GM18858 (cell line): ENCODE measurements around the gene KRTAP3-2.
"Not testable (repeated sequence)": the region's sequence is repeated elsewhere in the genome, so short reads cannot be mapped to it uniquely, and the experiment has no call there.

Experiments used
- ATAC-seq: cut with Tn5 transposase; IDR thresholded peaks from one replicate; pipeline ENCODE4 v1.9.1; 2021; ENCODE audit not compliant: unreplicated experiment

KRTAP3-2 gene

DNA sequence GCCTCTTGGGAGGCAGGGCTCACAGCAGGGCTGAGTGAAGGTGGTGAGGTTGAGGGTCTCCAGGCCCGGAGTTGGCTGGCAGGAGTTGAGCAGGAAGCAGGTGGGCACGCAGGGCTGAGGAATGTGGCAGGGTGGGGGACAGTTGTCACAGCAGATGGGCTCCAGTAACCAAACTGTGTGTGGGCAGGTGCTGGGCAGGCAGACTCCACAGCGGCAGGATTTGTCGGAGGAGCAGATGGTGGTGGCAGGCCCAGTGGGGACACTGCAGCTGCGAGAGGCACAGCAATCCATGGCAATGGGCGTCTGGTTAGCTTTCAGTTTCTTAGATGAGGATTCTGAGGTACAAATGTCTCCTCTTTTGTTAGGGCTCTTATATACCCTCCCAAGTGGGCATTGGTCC lies at the start of gene KRTAP3-2:
KRTAP3-2 (minus strand) TSS at position 344 of the 400 bp plus-strand sequence; CDS start at position 291, 53 bp downstream.
- not testable (repeated sequence) for ATAC-seq

GRCh38 chr17:41049110-41049509 lies 49.4 kb upstream of the KRTAP3-2 start:
- no peak for ATAC-seq

GRCh38 chr17:41048441-41048840 lies 48.7 kb upstream of the KRTAP3-2 start:
- ATAC-seq: no peak

DNA sequence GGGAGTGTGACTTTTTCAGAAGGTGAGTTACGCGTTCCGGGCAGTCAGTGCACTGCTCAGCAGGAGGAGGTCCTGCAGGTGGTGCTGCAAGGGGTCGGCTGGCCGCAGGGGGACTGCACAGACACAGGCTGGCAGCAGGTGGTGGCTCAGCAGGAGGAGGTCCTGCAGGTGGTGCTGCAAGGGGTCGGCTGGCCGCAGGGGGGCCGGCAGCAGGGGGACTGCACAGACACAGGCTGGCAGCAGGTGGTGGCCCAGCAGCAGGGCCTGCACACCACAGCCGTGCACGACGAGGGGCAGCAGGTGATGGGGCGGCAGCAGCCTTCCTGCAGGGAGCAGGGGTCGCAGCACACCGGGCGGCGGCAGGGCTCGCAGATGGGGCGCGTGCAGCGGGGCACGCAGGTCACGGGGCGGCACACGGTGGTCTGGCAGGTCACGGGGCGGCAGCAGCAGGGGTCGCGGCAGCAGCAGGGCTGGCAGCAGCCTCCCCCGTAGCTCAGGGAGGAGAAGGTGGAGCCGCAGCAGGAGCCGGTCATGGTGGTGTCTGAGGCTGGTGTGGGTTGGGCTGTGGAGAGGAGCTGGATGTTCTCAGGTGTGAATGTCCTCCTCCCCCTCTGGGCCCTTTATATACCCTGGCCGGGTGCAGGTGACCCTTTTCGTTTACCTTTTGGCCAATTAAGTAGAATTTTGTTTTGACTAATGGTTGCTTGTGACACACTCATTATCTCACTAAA lies 47.2 kb upstream of the KRTAP3-2 start, which contains the start of gene KRTAP2-1:
KRTAP2-1 (minus strand) TSS at position 582 of the 731 bp plus-strand sequence; CDS start at position 533, 49 bp downstream.
- ATAC-seq: not testable (repeated sequence)

GRCh38 chr17:41042953-41043352 lies 43.2 kb upstream of the KRTAP3-2 start:
- no peak for ATAC-seq

- ATAC-seq: not testable (repeated sequence)
These were observed 41.3 kb upstream of the KRTAP3-2 start, which contains the start of gene KRTAP1-1 for GRCh38 chr17:41040783-41041571. KRTAP1-1 (minus strand) TSS chr17:41041450; CDS start chr17:41041397, 53 bp downstream.

GRCh38 chr17:41037853-41038350 lies 38.2 kb upstream of the KRTAP3-2 start:
- ATAC-seq: no peak

DNA sequence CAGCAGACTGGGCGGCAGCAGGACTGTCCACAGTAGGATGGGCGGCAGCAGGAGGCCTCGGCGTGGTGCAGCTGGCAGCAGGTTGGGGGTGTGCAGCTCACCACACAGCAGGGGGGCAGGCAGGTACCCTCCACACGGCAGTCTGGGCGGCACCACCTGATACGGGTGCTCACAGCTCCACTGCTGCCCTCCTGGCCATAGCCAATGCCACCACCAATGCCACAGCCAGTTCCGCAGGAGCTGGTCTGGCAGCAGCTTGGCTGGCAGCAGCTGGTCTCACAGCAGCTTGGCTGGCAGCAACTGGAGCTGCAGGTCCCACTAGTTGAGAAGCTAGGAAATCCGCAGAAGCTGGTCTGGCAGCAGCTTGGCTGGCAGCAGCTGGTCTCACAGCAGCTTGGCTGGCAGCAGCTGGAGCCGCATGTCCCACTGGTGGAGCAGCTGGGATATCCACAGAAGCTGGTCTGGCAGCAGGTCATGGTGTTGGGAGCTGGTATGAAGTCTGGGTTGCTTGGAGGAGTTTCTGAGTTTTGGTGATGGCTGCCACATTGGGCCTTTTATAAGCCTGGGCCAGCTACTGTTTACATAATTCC lies 34.7 kb upstream of the KRTAP3-2 start, which contains the start of gene KRTAP1-3:
KRTAP1-3 (minus strand) TSS at position 529 of the 590 bp plus-strand sequence; CDS start at position 476, 53 bp downstream.
- not testable (repeated sequence) for ATAC-seq

- ATAC-seq: no peak
These were observed 30.0 kb upstream of the KRTAP3-2 start, which contains the start of gene KRTAP1-4 for GRCh38 chr17:41029633-41030245. KRTAP1-4 (minus strand) TSS chr17:41030195; CDS start chr17:41030078, 117 bp downstream.

- ATAC-seq: no peak
These were observed 27.2 kb upstream of the KRTAP3-2 start, which contains the start of gene KRTAP1-5 for GRCh38 chr17:41026715-41027471. KRTAP1-5 (minus strand) TSS chr17:41027208; CDS start chr17:41027155, 53 bp downstream.

GRCh38 chr17:41024697-41025096 lies 25.0 kb upstream of the KRTAP3-2 start:
- ATAC-seq: no peak

- ATAC-seq: no peak
These were observed 20.6 kb upstream of the KRTAP3-2 start for GRCh38 chr17:41020336-41020735.

GRCh38 chr17:41019415-41019814 lies 19.7 kb upstream of the KRTAP3-2 start:
- no peak for ATAC-seq

GRCh38 chr17:41018541-41018940 lies 18.8 kb upstream of the KRTAP3-2 start:
- no peak for ATAC-seq

DNA sequence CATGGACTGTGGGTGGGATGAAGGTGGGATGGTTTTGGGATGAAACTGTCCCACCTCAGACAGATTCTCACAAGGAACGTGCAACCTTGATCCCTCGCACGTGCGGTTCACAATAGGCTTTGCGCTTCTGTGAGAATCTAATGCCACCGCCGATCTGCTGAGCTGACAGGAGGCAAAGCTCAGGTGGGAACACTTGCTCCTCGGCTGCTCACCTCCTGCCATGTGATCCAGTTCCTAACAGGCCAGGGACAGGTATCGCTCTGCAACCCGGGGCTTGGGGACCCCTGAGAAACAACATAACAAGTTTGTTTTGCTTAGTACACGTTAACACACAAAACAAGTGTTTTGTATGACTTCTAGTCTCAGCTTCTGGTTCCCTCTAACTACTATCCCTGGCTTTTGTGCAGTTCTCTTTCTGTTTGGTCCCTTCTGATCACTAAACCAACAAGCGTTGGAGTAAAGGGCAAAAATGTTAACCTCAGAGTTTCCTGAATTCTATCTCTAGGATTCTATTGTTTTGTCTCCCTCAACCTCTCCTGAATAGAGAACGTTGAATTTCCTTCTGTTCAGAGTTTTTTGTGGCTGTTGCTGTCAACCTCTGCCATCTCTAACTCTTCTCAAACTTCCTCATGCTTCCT lies 17.0 kb upstream of the KRTAP3-2 start:
- no peak for ATAC-seq

- no peak for ATAC-seq
These were observed 15.7 kb upstream of the KRTAP3-2 start for GRCh38 chr17:41015454-41015853.

- ATAC-seq: no peak
These were observed 13.9 kb upstream of the KRTAP3-2 start for GRCh38 chr17:41013606-41014005.

- ATAC-seq: no peak
These were observed 13.5 kb upstream of the KRTAP3-2 start for GRCh38 chr17:41013181-41013580.
